Caki2 (cell line): ENCODE results near the gene ADO. TPM values are rescaled to one million over a fixed set of nuclear protein-coding genes. Genes with fewer than 3 reads are reported as not detected.

Experiments used
- DNase-seq: peaks from one replicate; pipeline ENCODE4 v3.0.0-alpha.2; 2015; ENCODE audit warnings: low read depth
- in situ Hi-C: cut with HindIII; loops from 2 replicates; pipeline ENCODE4 v1.10.0; 2016; ENCODE audit warnings: low sequenced_read_pairs, low pct_unique_long_range_greater_than_20kb, mixed read lengths
- total RNA-seq: library from RNA; depleted of rRNA; stranded (reverse); fragments of >200 nt; shearing (Covaris generic); gene quantifications from 2 replicates; pipeline ENCODE4 v1.2.3, GENCODE V29; 2014; ENCODE audit warnings: low replicate concordance; rRNA removed

The ADO gene
- total RNA-seq, 1 experiment from 2014 or later: 50.6 TPM

- in situ Hi-C loops: no loop called here
- no peak for DNase-seq
These were observed 39.9 kb downstream of the ADO start for GRCh38 chr10:62844280-62845011.

GRCh38 chr10:62847433-62847832 is 42.9 kb downstream of the ADO start:
- in situ Hi-C loops: no loop called here

GRCh38 chr10:62850646-62851045 is 46.1 kb downstream of the ADO start:
- DNase-seq: no peak
- in situ Hi-C loops: no loop called here

More at GRCh38 chr10:62847433-62847832, 42.9 kb downstream of the ADO start:
- DNase-seq: no peak

- in situ Hi-C loops: no loop called here
These were observed 46.9 kb downstream of the ADO start for GRCh38 chr10:62851442-62851841.

GRCh38 chr10:62852961-62853702 is 48.6 kb downstream of the ADO start:
- no peak for DNase-seq
- in situ Hi-C loops: no loop called here

More at GRCh38 chr10:62851442-62851841, 46.9 kb downstream of the ADO start:
- DNase-seq: no peak

- DNase-seq: no peak
- in situ Hi-C loops: no loop called here
These were observed 49.2 kb downstream of the ADO start for GRCh38 chr10:62853710-62854109.

GRCh38 chr10:62856021-62856420 is 51.5 kb downstream of the ADO start:
- in situ Hi-C loops: no loop called here
- no peak for DNase-seq

Other genes with a start within 250 kb of the ADO start
- 0.03 TPM in 1 of 2 replicates, not detected in the other for gene EGR2, start 11.6 kb downstream of the ADO start, total RNA-seq